Embryonic facial prominence (tissue), 1 donor: Measurements from ENCODE around the gene FOXP4.

Source experiments
- DNase-seq: peaks from one replicate; pipeline ENCODE4 v3.0.0-alpha.2; 2016; ENCODE audit errors: extremely low spot score

The FOXP4 gene

GRCh38 chr6:41563060-41563776 is 17.0 kb downstream of the FOXP4 start:
- DNase-seq, result no peak

DNA sequence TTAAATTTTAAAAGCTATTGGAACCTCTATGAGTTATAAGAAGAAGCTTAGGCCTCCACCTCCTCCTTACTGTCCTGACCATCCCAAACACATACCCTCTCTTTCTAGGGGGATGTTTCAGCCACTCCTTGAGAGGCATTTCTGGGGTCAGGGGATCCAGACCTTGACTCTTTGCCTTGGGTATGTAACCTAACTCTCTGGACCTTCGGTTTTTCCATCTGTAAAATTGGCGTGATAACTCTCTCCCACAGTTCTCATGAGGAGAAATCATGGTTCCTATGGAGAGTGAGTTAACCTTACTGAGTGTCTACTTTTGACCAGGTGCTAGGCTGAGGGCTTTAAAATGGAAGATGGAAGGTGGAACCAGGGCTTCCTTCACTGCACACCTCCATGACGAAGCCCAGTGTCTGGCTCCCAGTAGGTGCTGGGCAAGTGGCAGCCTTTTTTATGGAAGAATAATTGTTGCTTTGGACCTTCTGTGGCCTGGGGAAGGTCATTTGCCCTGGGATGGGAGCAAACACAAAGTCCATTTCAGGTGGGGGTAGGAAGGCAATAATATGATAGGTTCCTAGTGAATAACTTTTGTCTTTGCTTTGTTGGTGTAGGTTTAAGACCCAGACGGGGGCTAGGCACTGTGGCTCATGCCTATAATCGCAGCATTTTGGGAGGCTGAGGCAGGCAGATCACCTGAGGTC is 18.4 kb downstream of the FOXP4 start:
- DNase-seq, result no peak

GRCh38 chr6:41565701-41566100 is 19.5 kb downstream of the FOXP4 start:
- no peak for DNase-seq

GRCh38 chr6:41566961-41567360 is 20.8 kb downstream of the FOXP4 start:
- no peak for DNase-seq

GRCh38 chr6:41567684-41568083 is 21.5 kb downstream of the FOXP4 start:
- no peak for DNase-seq

GRCh38 chr6:41568202-41568584 is 22.0 kb downstream of the FOXP4 start:
- no peak for DNase-seq

DNA sequence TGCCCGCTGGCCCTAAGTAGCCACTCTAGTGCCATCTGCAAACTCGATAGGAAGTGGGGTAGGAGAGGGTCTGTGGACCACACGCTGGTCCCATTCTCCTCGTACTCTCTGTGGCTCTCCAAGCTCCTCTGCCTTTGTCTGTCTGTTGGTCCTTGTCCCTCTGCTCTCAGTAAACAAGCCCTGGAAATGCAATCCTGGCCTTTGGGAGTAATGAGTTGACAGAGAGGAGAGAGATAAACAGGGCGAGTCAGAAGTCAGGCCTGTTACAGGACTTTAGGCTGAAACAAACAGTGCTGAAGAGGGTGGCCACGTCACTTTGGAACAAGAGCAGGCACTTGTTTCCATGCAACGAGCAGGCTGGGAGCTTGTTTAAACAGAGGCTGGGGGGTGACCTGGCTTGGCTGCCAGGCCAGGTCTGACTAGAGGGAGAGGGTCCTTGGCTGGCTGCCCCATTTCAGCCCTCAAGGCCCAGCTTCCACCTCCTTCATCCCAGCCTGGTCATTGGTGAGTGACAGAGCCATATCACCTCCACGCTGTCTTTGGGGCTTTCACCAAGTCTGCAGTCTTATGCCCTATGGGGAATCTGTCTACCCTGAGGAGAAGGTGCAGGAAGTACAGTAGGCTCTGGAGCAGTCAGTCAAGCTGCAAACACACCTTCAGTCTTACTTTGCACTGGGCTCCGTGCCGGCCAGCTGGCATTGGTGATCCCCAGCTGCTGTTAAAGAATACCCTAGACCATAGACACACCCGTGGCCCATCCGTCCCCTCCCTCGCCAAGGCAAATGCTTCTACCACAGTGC is 22.6 kb downstream of the FOXP4 start:
- DNase-seq, result no peak

DNA sequence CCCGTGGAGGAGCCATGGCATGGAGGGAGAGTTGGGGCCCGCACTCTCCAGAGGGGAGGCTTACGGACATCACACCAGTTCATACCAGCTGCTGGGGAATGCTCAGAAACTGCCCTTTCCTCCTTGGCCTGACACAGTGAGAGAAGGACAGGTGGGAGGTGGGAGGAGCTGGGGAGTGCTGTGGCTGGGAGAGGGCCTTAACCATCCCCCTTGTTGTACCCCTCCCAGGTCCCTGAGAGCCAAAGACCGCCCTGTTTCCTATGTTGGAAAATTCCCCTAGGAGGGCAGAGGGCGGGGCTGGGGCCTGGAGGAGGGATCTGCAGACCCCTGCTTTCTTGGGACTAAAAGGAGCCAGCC is 24.1 kb downstream of the FOXP4 start:
- DNase-seq, result no peak

DNA sequence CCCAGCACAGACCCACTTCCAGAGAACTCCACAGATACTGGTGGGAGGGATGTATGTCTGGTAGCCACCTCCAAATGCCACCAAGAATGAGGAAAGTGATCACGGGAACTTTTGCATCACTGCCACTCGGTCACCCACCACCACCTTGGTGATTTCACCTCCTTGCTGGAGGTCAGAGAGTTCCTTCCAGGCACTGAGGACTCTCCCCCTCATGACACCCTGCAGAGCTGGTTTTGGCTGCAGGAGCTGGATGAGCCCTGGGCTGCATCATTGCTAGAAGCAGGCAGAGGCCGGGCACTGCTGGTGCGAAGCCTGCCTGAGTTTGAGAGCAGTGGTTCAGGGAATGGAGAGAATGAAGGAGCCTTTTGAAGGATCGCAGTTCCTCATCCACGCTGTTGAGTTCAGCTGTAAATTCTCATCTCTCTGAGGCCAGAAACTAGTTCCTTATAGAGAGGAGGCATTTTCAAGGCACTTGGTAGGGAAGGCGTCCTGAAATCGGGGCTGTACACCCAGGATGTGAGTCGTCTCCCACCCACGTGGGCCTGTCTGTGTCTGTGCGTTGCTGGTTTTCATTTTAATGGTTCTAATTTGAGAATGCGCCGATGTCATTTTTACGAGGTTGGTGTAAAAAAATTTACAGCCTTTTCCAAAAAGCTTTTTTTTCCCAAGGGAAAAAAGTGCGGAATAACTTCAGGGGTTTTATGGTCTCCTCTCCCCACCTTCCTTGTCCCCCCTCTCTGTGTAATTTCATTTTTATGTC is 25.0 kb downstream of the FOXP4 start:
- no peak for DNase-seq

DNA sequence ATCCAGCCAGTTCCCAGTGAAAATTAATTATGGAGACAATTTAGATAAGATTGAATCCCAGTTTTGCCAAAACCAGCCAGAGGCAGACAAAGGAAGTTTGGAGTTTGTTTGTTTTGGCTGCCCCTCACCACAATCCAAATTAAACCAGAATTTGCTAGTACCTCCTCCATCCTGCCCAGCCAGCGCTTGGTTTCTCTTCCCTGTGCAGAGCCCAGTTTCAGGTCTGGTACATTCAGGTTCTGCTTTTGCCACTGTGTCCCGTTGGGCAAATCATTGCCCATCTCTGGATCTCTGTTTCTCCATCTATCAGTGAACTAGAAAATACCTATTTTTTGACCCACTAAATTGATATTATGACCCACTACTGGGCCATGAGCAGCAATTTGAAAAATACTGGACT is 26.4 kb downstream of the FOXP4 start:
- no peak for DNase-seq

- DNase-seq, result no peak
These were observed 27.1 kb downstream of the FOXP4 start for GRCh38 chr6:41573276-41573675.

- DNase-seq, result no peak
These were observed 27.8 kb downstream of the FOXP4 start for GRCh38 chr6:41573985-41574384.

GRCh38 chr6:41575598-41575997 is 29.4 kb downstream of the FOXP4 start:
- DNase-seq, result no peak

GRCh38 chr6:41576667-41577066 is 30.5 kb downstream of the FOXP4 start:
- DNase-seq, result no peak

DNA sequence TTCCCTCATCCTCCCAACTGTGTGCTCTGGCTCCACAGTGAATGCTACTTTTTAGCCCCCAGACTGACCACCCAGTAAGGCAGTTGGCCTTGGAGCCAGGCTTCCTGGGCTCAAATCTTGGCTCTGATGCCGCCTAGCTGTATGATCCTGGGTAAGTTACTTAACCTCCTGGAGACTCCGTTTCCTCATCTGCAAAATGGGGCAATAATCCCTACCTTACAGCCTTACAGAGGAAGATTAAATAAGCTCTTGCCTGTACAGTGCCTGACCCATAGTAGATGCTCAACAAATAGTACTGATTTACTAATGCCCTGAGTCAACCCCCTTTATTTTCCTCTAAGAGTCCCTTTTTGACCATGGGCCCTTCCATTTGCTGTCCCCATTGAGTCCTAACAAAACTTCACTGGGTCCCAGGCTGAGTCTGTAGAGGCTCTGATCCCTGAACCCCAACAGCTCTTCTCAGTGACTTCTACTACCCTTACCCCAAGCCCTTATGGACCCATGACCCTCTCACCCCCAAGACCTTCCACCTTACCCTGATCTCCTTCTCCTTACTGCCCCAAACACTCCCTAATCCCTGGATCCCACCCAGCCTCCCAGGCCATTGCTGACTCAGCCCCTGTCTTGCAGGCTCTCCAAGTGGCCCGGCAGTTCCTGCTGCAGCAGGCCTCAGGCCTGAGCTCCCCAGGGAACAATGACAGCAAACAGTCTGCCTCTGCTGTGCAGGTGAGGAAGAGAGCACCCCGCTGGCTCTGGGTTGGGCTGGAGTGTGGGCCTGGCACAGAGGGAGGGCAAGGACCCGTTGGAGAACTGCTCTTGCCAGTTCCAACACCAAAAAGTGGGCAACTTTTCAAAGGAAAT is 31.4 kb downstream of the FOXP4 start:
- no peak for DNase-seq

GRCh38 chr6:41578217-41579087 is 32.3 kb downstream of the FOXP4 start:
- no peak for DNase-seq

DNA sequence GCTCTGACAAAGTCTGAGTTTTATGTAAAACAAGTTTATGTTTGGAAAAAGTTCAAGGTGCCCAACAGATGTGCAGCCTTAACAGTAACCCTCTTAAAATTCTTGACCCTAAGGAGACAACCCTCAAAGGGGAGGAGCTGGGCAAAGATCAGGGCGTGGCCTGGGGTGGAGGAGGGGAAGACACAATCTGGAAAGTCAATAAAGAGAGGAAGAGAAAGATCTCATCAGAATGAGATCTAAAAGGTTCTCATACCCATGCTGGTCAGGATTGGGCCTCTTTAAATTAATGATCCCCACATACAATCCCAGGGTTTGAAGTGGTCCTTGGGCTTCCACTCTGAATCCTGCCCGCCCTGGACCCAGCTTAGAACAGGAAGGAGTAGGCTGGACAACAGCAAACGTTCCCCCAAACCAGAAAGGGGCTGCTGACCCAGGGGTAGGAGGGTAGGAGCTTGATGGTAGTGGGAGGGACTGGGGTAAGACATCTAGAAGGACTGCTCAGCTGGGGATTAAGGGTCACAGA is 33.0 kb downstream of the FOXP4 start:
- DNase-seq, result no peak

- DNase-seq, result no peak
These were observed 34.5 kb downstream of the FOXP4 start for GRCh38 chr6:41580690-41581089.

GRCh38 chr6:41581381-41581991 is 35.3 kb downstream of the FOXP4 start:
- DNase-seq, result no peak
